HT1080 (cell line): ENCODE results near the gene SH3GL1. TPM values are rescaled to one million over a fixed set of nuclear protein-coding genes. Genes with fewer than 3 reads are reported as not detected.
A peak's percentile ranks its signal among the peaks of the same experiment; 100 is the strongest.
"Not testable (repeated sequence)": the region's sequence is repeated elsewhere in the genome, so short reads cannot be mapped to it uniquely, and the experiment has no call there.

Source experiments
- DNase-seq: peaks from one replicate; pipeline ENCODE4 v3.0.0-alpha.2; 2015; ENCODE audit warnings: low read depth
- total RNA-seq: library from RNA; depleted of rRNA; stranded (reverse); fragments of >200 nt; shearing (Covaris generic); gene quantifications from 2 replicates; pipeline ENCODE4 v1.2.3, GENCODE V29; 2014

The SH3GL1 gene
- total RNA-seq, 1 experiment from 2014 or later, result 62.9 TPM

DNA sequence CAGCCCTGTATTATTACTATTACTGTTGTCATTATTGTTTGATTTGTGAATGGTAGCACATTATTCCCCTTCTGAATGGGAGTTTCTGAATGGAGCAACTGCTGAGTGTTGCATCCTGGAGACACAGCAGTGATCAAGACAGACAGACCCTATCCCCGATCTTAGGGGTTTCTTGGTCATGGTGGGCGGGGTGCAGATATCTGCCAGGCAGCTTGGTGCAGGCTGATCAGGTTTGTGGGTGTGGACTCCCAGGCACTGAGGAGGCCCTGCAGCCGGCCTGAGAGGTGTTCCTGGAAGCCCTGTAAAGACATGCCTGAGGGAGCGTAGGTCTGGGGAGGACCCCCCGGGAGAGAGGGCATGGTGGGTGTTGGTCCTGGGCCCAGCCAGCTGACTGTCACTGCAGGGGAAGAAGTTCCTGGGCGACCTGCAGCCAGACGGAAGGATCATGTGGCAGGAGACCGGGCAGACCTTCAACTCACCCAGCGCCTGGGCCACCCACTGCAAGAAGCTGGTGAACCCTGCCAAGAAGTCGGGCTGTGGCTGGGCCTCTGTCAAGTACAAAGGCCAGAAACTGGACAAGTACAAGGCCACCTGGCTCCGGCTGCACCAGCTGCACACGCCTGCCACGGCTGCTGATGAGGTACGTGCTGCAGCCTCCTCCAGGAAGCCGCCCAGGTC is 54.9 kb downstream of the SH3GL1 start:
- DNase-seq, result no peak

DNA sequence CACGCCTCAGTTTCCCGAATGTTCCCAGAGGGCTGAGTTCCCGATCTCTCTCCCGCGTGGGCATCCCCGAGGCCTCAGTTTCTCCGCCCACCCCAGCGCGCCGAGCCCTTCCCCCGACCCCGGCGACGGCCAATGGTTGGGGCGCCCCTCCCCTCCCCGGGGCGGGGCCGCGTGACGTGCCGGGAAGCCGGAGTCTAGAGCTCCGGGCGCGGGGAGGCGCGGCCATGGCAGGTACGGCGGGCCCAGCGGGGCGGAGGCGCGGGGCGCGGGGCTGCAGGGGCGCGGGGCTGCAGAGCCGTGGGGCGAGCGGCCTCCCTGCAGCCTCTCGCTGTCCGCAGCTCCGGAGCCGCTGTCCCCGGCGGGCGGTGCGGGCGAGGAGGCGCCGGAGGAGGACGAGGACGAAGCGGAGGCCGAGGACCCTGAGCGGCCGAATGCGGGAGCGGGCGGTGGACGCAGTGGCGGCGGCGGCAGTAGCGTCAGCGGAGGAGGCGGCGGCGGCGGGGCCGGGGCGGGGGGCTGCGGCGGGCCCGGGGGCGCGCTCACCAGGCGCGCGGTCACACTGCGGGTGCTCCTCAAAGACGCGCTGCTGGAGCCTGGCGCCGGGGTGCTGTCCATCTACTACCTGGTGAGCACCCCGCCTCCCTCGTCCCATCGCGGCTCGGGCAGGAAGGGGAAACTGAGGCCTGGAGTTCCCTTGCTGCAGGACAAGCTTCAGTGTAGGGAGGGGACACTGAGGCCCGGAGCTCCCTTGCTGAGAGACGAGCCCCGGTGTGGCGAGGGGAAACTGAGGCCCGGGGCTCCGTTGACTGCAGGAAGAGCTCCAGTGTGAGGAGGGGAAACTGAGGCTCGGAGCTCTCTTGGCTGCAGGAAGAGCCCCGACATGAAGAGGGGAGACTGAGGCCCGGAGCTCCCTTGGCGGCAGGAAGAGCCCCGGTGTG is 56.7 kb downstream of the SH3GL1 start, which contains the start of gene MPND:
Gene MPND (plus strand): TSS at position 193 of the 938 bp plus-strand sequence. CDS start 32 bp downstream, at position 225.
- DNase-seq, result peak; percentile 12

DNA sequence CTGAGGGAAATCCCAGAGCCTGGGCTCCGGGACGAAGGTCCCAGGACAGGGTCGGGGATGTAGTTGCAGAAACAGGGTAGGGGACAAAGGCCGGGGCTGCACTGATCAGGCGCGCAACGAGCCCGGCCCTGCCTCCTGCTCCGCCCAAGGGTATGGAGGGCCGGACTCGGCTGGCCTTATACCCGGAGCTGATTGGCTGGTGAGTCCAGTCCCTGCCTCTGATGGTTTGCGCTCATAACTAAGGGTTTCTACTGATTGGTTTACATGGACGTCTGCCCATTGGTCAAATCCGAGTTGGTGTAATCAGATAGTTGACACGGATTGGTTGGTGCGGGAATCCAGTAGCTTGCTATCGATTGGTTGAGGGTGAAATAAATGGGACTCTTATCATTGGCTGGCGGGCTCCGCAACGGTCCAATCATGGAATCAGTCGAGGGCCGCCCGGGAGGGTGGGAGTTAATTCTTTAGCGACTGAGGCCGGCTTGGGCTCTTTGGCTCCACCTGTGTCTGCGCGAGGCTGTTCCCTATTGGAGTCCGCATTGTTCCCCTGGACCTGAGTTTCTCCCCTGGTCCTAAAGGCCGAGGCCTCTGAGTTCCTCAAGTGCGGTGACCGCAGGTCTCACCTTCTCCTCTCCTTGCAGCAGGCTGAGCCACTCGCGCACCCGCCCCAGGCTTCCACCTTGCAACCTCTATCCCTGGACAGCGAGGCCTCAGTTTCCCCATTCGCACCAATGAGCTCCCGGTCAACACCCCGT is 57.6 kb downstream of the SH3GL1 start:
- peak; percentile 97 for DNase-seq

GRCh38 chr19:4342314-4342614 is 58.1 kb downstream of the SH3GL1 start:
- DNase-seq, result peak; percentile 19

GRCh38 chr19:4338441-4339355 is 61.6 kb downstream of the SH3GL1 start, which contains the start of gene STAP2:
Gene STAP2 (minus strand): TSS chr19:4338827. CDS start chr19:4338753, 74 bp downstream.
- DNase-seq, result no peak

GRCh38 chr19:4337906-4338440 is 62.4 kb downstream of the SH3GL1 start:
- DNase-seq, result no peak

DNA sequence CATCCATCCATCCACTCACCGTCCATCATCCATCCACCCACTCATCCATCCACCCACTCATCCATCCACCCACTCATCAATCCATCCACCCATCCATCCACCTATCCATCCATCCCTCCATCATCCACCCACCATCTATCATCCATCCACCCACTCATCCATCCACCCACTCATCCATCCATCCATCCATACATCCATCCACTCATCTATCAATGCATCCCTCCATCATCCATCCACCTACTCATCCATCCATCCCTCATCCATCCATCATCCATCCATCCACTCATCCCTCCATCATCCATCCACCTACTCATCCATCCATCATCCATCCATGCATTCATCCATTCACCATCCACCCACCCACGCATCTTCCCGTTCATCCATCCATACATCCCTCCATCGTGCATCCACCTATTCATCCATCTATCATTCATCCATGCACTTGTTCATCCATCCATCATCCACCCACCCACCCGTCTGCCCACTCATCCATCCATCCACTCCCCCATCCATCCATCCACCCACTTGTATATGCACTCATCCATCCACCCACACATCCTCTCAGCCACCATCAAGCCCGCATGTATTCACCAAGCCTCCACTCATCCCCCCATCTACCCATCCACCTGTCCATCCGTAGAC is 65.3 kb downstream of the SH3GL1 start:
- no peak for DNase-seq

DNA sequence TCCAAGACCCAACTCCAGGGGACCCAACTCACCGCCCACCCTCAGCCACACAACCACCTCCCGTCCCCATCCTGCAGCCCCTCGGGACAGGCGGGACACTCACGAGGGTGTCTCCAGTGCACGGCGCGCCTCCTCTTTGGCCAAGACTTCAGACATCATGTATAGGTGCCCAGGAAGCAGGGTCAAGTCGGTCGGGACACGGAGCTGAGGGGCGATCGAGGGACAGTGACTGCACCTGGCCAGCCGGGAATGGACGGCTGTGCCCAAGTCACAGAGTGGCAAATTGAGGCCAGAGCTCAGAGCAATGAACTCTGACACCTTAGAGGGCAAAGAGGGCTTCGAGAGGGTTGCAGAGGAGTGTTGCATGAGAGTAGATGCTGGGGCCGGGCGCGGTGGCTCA is 70.5 kb downstream of the SH3GL1 start:
- no peak for DNase-seq

DNA sequence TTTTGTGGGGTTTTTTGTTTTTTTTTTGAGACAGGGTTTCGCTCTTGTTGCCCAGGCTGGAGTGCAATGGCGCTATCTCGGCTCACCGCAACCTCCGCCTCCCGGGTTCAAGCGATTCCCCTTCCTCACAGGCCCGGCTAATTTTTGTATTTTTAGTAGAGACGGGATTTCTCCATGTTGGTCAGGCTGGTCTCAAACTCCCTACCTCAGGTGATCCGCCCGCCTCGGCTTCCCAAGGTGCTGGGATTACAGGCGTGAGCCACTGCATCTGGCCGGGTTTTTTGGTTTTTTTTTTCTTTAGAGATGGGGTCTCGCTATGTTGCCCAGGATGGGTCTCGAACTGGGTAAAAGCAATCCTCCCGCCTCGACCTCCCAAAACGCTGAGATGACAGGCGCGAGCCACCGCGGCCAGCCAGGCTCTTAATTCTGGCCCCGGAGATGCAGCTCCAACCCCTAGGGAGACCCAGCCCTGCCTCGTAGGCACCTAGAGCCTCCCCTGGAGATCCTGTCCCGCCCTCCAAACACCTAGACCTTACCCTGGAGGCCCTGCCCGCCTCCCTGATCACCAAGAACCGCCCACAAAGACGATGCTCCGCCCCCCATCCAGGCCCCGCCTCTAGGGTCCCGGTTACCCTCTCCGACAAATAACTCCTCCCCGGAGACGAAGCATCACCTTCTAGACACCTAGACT is 71.2 kb downstream of the SH3GL1 start:
- not testable (repeated sequence) for DNase-seq

DNA sequence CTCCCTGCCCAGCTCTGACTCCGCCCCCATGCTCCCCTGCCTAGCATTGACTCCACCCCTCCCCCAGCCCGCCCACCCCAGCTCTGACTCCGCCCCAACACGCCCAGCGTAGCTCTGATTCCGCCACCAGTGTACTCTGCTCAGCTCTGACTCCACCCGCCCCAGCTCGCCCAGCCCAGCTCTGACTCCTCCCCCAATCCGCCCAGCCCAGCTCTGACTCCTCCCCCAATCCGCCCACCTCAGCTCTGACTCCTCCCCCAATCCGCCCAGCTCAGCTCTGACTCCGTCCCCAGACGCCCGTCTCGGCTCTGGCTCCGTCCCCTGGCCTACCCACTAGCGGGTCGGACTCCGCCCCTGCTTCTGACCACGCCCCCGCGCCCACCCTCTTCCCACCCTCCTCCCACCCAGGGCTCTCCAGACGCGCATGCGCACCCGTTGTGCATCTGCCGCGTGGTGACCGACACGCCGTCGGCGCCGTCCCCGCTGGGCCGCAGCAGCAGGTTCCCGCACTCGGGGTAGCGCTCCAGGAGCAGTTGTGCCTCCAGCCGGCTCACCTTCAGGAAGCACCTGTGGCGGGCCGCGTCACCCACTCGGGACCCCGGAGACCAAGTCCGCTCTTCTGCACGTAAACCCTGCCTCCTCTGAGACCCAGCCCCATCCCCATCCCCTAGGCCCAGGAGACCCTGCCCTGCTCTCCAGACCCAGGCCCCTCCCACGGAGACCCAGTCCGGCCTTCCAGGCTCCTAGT is 71.9 kb downstream of the SH3GL1 start:
- DNase-seq, result peak; percentile 75

- no peak for DNase-seq
Observed at GRCh38 chr19:4327877-4328242, 72.5 kb downstream of the SH3GL1 start.

- DNase-seq, result no peak
Observed at GRCh38 chr19:4327252-4327876, 73.0 kb downstream of the SH3GL1 start.

DNA sequence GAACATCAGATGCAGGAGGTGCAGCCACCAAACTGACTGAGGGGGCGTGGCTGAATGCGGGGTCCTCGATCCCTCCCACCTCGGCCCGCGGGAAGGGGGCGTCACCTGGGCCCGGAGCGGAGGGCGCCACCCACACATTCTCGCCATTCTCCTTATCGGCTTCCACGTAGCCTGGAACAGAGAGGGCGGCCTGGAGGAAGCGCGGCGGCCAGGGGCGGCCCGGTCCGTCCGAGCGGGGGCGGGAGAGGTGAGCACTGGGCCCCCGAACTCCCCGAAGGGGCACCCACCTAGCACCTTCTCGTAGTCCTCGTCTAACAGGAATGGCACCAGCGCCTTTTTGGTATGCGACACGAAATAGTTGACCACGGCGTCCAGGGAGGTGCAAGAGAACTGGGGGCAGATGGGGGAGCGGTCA is 73.5 kb downstream of the SH3GL1 start:
- no peak for DNase-seq

DNA sequence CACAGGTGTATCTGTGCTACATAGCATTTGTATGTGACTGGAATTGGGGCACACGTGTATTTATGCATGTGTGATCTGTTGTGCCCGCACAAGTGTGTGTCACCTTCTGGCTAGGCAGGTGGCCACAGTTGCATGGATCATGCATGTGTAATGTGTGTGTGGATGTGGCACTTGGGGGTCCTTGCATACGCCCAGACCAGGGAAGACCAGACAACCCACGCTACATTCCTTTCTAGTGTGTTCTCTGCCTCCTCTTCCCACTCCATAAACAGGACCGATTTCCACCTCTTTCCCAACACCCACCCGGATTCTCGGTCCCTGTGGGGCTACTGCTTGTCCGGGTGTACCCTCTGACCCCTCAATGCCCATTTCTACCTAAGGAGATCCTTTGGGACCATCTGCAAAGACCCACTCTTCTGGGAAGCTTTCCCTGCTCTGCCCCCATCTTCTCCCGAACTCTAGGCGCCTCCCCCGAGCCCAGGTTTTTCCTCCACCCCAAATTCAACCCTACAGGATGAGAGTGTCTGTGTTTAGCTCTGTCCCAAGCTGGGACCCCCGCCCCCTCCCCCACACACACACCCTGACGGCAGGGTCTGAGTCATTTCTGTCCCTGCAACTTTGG is 74.0 kb downstream of the SH3GL1 start:
- no peak for DNase-seq

DNA sequence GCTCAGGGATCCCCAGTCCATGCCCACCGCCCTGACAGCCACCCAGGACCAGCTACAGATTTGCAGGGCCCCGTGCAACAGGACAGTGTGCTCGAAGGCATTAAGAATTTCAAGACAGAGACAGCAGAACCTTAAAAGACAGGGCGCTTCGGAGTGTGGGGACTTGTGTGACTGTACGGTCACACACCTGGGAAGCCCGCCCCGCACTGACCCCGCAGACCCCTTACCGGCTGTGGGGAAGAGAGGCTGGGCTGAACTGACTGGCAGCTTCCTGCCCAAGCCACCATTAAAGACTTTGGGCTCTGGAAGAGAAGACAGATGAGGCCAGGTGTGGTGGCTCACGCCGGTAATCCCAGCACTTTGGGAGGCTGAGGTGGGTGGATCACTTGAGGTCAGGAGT is 76.1 kb downstream of the SH3GL1 start:
- no peak for DNase-seq

DNA sequence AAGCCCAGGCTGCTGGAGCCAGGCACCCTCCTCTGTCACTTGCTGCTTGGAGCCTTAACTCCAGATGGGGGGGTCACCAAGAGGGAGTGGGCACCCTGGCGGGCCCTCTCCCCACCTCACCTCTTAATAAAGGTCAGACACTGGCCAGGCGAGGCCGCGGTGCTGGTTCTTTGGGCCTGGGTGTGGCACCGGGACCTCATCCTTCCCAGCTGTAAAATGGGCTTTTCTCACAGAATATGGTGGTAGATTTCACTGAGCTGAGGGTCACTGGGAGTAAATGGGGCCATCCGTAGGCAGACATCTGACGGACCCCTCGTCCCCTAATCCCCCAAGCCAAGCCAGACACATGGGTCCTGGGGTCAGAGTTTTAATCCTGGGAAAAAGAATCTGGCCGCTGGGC is 76.7 kb downstream of the SH3GL1 start:
- DNase-seq, result no peak

GRCh38 chr19:4322942-4323665 is 77.2 kb downstream of the SH3GL1 start:
- DNase-seq, result no peak
